T follicular helper cell (primary cell): Measurements from ENCODE around the gene EEFSEC.

Source experiments
- DNase-seq: peaks from one replicate; pipeline ENCODE4 v3.0.0-alpha.2; 2020; ENCODE audit warnings: low read depth
- total RNA-seq, 2 experiments: gene quantifications; one replicate each; lab custom pipeline; 2026; lab: John Stamatoyannopoulos, UW

EEFSEC gene, protein sequence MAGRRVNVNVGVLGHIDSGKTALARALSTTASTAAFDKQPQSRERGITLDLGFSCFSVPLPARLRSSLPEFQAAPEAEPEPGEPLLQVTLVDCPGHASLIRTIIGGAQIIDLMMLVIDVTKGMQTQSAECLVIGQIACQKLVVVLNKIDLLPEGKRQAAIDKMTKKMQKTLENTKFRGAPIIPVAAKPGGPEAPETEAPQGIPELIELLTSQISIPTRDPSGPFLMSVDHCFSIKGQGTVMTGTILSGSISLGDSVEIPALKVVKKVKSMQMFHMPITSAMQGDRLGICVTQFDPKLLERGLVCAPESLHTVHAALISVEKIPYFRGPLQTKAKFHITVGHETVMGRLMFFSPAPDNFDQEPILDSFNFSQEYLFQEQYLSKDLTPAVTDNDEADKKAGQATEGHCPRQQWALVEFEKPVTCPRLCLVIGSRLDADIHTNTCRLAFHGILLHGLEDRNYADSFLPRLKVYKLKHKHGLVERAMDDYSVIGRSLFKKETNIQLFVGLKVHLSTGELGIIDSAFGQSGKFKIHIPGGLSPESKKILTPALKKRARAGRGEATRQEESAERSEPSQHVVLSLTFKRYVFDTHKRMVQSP
- 11.4 to 11.6 reads per million in 2 experiments for total RNA-seq

DNA sequence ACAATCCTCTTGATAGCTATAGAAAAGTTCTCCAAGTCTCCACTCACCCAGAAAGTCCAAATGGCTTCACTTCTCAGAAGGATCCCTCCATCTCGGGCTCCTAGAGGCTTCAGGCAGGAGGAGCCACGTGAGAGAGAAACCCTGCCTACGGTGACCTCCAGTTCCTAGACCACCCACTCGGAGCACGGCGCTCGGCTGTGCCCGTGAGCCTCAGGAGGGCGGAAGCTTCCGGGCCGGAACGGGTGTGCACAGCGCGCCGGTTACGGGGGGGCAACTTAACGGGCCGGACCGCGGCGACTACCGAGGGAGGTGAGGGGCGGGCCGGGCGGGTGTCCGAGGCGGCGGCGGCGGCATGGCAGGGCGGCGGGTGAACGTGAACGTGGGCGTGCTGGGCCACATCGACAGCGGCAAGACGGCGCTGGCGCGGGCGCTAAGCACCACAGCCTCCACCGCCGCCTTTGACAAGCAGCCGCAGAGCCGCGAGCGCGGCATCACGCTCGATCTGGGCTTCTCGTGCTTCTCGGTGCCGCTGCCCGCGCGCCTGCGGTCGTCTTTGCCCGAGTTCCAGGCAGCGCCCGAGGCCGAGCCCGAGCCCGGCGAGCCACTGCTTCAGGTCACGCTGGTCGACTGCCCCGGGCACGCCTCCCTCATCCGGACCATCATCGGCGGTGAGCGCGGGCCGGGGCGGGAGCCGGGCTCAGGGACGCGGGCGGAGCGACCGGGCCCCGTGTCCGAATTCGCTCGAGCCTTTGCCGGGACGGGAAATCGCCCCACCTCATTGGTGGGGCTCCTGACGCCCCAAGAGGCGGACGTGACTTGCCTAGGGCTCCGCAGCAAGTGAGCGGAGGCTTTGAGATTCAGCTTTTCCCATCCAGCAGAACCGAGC is at the start of gene EEFSEC:
TSS of gene EEFSEC (plus strand) at position 326 of the 886 bp plus-strand sequence. CDS start at position 353, 27 bp downstream.
- peak; percentile 70 for DNase-seq

DNA sequence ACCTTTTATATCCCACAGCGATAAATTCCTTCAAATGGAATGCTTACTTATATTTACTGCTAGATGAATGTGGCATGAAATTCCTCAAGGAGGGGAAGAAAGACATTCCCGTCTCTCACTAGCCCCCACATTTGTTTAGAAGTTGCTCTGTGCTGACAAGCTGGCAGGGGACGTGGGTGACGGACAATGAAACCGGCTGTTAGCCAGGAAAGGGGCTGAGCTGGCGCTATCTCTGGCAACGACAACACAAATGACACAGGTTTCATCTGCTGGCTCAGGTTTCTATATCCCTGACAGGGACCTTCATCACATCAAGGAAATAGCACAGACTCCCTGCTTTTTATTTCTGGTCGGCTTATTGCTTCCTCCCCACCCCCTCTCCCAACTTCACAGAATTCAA is 45.4 kb upstream of the EEFSEC start:
- no peak for DNase-seq

DNA sequence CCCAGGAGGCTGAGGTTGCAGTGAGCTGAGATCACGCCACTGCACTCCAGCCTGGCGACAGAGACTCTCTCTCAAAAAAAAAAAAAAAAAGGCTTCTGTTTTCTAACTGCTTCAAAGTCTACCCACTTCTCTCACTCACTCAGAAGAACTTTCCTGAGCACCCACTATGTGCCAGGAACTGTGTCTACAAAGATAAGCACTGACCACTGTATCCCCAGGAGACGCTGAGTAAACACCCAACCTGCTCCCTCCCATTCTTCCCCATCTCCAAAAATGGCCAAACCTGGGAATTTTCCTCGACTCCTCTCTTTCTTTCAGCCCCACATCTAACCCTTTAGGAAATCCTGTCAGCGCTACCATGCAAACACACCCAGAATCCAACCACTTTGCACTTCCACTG is 42.1 kb upstream of the EEFSEC start:
- DNase-seq: no peak

DNA sequence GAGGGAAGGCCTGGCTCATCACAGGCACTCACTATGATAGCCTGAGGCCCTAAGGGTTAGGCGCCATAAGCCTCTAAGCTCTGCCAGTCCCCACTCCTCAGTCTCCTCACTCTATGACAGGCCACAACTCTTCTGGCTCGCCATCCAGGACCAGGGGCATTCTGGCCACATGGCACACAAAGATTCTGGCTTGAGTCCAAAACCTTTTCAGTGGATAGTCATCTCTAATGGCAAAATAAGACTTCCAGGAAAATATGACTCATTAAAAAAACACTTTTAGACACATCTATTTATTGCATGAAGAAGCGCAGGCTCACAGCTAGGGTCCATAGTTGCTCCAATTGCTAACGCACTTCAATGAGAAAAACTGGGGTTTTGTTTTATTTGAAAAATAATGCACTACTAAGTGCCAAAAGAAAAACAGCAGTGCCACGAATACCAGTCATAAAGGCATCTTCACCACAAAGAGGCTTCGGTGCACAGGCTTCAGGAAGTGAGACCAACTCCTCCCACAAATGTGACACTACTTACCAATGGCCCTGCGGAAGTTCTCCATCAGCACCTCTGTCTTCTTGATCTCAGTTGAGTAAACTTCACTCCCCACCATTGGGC is 40.8 kb upstream of the EEFSEC start:
- peak; percentile 9 for DNase-seq

DNA sequence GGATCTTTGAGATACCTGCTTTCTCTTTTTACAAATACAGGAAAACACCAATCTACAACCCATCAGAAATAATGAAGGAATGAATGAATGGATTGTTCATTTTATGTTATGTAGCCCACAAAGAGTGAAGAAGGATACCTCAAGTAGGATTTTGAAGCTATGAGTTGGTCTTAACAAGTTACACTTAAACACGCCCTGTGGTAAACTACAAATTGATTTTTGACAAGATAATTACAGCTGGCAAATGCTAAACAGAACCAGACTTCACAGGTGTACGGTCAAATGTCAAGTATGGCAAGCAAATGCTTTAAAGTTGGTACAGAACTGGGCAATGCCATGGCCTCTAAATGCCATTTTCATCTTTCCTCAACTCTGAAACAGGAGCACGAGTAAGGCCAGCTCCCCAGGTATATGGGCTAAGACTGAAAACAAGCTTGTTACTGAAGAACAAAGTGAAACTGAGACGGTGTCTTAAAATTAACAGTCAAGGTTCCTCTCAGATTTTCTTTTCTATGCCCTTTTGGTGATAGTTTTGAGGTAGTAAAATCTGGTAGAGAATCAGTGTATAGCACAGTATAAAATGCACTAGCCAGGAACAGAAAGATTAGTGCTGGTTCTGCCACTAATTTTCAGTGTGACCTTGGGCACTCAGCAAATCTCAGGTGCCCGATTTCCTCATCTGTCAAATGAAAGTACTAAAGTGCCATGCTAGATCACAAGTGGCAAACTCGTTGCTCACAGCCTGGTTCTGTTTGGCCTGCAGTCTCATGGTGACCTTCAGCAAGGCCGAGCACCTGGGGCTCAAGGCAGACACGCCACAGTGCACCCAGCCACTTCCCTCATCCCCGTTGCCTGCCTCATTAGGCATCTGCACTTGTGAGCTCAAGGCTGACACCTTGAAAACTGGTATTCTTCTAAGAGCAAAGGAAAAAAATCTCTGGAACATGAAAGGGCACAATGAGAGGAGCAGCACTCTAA is 39.2 kb upstream of the EEFSEC start:
- no peak for DNase-seq

DNA sequence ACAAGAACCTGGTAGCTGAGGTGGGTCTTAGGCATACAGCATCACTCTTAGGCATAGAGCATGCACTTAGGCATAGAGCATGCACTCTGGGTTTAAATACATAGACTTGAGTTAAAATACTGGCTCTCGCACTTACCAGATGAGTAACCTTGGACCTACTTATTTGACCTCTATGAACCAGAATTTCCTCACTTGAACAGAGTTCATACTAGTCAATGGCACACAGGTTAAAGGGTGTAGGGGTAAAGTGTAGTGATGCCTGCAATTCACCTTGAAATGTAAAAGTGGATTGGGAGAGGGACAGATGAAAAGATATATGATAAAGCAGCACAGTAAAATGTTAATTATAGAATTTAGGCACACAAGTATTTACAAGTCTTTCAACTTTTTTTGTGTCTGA is 31.3 kb upstream of the EEFSEC start:
- no peak for DNase-seq

DNA sequence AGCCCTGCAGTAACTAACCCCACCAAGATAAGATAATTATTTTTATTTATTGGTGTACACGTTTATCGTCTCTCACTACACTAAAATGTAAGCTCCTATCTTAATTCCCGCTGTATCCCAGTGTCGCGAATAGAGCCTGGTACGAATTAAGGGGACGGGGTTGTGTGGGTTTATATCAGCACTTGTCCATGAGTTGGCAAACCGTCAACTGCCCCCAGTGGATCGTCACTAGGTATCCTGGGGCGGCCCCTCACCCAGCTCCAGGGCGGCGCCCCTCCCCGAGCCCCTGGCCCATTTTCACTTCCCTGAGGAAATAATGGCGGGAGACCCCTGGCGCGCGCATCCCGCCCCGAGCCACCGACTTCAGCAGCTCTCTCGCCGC is 30.1 kb upstream of the EEFSEC start:
- no peak for DNase-seq

DNA sequence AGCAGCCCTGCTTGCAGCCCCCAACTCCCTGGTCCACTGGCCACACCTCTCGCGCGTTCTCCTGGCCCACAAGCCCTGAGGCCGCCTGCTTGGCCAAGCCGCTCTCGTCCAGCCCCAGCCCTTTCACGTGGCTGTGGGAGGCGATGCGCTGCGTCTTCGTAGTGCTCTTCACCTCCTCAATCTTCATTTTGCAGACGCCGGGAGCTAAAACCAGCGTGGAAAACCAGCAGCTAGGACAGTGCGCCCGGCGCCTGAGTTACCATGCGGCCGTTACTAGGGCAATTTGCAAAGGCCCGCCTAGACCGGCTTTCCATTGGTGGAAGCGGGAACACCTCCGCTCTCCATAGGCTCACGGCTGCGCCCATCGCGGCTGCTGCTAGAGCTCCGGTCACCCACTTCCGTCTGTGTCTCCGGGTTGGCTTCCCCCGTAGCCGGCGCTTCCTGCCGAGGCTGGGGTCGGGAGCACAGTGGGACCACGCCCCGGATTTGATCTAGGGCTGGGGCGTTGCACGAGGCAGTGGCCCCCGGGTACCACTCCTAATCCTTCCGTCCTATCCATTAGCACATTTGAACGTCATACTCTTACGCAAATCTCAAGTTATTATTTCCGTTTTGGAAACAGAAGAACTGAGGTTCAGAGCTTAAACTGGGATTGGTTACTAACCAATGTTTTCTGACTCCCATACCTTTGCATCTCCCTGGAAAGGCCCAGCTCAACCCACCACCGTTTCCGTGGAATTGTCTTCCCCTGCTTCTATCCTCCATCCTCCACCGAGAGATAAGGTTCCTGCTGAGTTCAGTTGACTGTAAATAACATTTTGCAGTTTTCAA is 29.5 kb upstream of the EEFSEC start, which contains the start of gene RUVBL1:
TSS of gene RUVBL1 (minus strand) at position 275 of the 831 bp plus-strand sequence. CDS start at position 187, 88 bp downstream.
- peak; percentile 96 for DNase-seq

DNA sequence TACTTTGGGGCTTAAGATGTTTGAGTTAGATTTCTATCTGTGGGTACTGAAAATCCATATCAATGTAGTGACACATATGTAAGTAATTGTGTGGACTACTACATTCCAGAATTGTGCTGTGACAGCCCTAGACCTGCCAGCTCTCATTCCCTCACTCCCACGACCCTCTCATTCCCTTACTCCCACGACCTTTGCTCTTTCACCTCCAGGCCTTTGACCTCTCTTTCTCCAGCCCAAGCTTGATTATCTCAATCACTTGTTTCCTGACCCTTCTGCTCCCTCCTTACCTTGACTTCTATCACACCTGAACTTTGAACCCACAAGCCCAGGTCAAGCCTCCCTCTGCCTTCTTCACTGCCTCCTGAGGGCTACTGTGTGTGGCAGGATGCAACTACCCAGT is 26.0 kb upstream of the EEFSEC start:
- no peak for DNase-seq

DNA sequence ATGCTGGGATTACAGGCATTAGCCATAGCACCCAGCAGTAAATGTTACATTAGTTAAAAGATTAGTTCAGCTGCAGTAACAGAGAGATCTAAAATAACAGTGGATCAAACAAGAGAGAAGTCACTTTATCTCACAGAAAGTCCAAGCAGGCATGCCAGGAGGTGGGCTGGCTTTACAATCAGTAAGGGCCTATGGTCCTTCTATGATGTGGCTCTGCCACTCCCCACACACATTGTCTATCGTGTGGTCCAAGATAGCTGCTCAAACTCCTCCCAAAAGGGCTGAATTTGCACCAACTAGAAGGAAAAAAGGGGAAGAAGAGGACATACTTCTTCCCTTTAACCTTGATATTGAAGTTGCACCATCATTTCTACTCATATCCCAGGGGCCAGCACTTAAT is 25.0 kb upstream of the EEFSEC start:
- no peak for DNase-seq

DNA sequence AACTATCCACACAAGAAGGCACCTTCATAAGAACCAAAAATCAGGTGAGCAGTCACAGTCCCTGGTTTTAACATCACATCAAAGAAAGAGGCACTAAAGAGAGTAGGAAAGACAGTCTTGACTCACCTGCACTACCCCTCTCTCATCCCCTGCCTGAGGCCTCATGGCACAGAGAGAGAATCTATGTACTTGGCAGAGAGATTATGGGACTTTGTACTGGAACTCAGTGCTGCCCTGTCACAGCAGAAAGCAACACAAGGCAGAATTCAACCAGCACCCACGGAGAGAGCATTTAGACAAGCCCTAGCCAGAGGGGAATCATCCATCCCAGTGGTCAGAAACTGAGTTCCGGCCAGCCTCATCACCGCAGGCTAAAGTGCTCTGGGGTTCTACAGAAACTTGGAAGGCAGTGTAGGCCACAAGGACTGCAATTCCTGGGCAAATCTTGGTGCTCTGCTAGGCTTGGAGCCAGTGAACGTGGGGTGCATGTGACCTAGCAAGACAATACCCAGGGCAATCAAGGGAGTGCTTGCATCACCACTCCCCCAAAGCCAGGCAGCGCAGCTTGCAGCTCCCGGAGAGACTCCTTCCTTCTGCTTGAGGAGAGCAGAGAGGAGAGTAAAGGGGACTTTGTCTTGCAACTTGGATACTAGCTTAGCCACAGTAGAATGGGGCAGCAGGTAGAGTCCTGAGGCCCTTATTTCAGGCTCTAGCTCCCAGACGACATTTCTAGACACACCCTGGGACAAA is 21.2 kb upstream of the EEFSEC start:
- no peak for DNase-seq

DNA sequence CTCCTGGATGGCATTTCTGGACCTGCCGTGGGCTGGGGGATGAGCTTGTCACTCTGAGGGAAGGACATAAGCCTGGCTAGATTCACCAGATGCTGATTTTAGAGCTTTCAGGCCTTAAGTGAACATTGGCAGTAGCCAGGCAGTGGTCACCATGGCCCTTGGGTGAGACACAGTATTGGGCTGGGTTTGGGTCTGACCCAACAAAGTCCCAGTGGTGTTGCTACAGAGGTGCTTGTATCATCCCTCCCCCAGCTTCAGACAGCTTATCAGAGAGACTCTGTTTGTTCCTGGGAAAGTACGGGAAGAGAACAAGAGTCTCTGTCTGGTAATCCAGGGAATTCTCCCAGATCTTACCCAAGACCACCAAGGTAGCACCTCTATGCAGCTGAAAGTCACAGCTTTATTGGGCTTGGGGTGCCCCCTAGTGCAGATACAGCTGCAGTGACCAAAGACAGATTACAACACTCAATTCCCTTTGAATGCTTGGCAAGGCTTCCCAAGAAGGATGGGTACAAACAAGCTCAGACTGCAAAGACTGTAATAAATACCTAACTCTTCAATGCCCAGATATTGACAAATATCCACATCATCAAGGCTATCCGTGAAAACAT is 19.9 kb upstream of the EEFSEC start:
- DNase-seq: peak; percentile 18

DNA sequence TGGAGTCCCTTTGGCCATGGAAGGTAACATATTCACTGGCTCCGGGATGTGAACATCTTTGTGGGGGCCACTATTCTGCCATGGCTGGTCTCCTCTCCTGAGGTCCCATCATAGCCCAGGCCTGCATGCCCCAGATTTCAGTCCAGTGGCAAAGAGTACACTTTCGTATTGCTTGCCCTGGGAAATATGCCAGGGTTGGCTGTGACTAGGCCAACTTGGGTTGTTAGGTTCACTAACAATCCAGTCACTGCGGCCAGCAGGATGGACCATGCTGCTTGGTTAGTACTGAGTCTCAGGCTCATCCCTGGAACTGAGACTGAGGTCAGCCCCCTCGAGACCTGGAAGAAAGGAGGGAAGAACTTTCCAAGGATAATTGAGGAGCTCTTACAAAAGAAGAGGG is 9.8 kb upstream of the EEFSEC start:
- no peak for DNase-seq

DNA sequence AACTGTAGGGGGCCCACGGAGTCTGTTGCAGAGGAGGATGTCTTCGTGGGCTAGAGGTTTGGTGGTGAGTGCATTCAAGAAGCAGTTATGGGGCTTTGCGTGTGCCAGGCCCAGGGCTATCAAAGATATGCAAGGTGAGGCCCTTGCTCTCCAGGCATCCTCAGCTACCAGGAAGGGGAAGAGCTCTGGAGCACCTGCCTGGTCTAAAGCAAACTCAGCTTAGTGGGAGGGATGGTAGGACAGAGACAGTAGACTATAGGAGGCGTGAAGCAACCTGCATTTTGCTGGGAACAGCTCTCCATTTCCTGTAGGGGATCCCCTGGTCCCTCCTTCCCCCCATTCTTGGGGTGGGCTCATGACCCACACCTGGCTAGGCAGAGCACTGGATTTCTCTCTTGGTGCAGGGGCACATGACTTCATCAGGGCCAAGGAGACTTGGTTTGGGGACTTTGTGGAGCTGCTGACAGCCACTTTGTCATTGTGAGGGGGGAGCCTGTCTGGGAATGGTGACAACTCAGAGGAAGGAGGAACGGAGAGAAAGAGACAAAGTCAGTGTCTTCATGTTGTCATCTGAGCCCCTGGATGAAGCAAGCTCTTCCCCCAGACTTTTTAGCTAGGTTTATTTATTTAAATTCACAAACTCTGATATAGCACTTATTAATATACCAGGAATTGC is 8.6 kb upstream of the EEFSEC start:
- DNase-seq: no peak

DNA sequence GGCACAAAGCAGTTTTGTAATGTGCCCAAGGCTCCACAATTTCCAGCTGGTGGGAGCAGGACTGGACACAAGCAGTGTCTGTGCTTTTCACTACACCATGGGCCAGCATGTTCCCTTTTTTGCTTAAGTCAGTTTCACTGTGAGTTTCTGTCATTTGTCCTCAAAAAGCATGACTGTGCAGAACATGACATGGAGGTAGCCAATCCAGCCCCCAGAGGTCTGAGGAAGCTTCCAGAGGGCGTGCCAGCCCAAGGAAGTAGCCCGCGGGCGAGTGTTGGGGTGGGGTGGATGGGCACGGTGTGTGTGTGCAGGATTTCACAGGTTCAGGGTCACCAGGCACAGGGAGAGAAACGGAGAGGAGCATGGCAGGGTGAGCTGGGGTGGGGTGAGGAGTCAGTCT is 8.0 kb upstream of the EEFSEC start:
- no peak for DNase-seq

DNA sequence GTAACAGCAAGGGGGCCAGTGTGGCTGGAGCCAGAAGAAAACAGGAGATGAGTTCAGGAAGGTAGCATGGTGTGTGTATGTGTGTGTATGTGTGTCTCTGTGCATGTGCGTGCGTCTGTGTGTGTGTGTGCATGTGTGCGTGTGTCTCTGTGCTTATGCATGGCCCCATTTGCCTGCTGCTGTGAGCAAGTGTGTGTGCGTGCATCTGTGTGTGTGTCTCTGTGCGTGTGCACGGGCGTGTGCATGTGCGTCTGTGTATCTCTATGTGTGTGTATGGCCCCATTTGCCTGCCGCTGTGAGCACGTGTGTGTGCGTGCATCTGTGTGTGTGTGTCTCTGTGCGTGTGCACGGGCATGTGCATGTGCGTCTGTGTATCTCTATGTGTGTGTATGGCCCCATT is 7.1 kb upstream of the EEFSEC start:
- DNase-seq: no peak

DNA sequence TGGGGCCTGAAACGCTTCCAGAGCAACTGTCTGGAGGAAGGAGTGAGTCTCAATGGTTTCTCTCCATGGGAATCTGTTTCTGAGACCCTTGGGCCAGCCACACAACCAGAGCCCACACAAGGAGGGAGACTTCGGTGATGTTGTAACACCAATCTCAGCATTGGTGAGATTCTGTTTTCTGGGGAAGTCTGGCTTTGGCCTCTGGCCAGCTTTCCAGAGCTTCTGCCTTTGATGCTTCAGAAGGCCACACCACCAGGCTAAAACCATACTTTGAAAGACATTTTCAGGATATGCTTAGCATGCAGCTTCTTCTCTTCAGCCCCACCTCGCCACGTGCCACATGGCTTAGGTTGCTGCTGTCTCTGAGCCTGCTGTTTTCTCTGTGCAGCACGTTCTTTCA is 3.6 kb upstream of the EEFSEC start:
- DNase-seq: no peak

DNA sequence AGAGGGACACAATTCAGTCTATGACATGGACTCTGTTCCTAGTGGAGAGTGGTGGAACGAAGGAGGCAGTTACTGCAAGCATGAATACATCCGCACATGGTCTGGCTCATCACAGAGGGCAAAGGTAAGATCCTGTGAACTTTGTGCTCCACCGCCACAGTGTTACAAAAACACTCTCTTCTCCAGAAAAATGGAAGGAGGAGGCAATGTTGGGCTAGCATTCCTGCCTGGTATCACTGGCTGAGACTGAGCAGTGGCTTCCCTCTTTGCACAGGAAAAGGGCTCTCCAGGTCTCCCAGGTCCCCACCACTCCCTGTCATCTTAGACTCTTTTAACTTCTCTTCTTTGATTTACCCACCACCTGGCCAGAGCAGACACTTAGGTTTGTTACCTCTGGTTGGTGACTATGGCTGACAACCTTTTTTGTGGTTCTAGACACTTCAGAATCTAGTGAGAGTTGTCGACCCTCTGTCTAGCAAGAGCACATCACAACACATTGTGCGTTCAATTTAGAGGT is 1.5 kb upstream of the EEFSEC start:
- no peak for DNase-seq
